ENCODE data around the gene ERICH6.
A peak's percentile ranks its signal among the peaks of the same experiment; 100 is the strongest.

The ERICH6 gene

GRCh38 chr3:150703756-150704344, at the start of gene ERICH6:
Gene ERICH6 (minus strand): TSS chr3:150703920. CDS start chr3:150703898, 22 bp downstream.
- DNase-seq: peak; percentile 87 to 90

- no peak for DNase-seq
Observed at GRCh38 chr3:150751781-150752263, 48.1 kb upstream of the ERICH6 start.

- DNase-seq: no peak
Observed at GRCh38 chr3:150749255-150749654, 45.5 kb upstream of the ERICH6 start.

GRCh38 chr3:150748684-150749047, 44.9 kb upstream of the ERICH6 start:
- DNase-seq: no peak

- DNase-seq: no peak
Observed at GRCh38 chr3:150747886-150748683, 44.4 kb upstream of the ERICH6 start.

GRCh38 chr3:150746791-150747590, 43.3 kb upstream of the ERICH6 start:
- no peak for DNase-seq

GRCh38 chr3:150745832-150746231, 42.1 kb upstream of the ERICH6 start:
- no peak for DNase-seq

GRCh38 chr3:150744919-150745211, 41.1 kb upstream of the ERICH6 start:
- DNase-seq: no peak

- no peak for DNase-seq
Observed at GRCh38 chr3:150744041-150744918, 40.6 kb upstream of the ERICH6 start.

- DNase-seq: no peak
Observed at GRCh38 chr3:150743508-150743907, 39.8 kb upstream of the ERICH6 start.

- DNase-seq: no peak
Observed at GRCh38 chr3:150742679-150743078, 39.0 kb upstream of the ERICH6 start.

GRCh38 chr3:150742141-150742523, 38.4 kb upstream of the ERICH6 start:
- DNase-seq: no peak

GRCh38 chr3:150741497-150742140, 37.9 kb upstream of the ERICH6 start:
- no peak for DNase-seq

GRCh38 chr3:150740733-150741496, 37.2 kb upstream of the ERICH6 start:
- no peak for DNase-seq

GRCh38 chr3:150739877-150740645, 36.3 kb upstream of the ERICH6 start:
- DNase-seq: no peak

GRCh38 chr3:150739200-150739863, 35.6 kb upstream of the ERICH6 start:
- DNase-seq: peak in 1 of 2 donors; percentile 35

- DNase-seq: no peak
Observed at GRCh38 chr3:150738688-150739087, 35.0 kb upstream of the ERICH6 start.

- DNase-seq: no peak
Observed at GRCh38 chr3:150737874-150738679, 34.4 kb upstream of the ERICH6 start.

All from CD4-positive, alpha-beta T cell treated with Interleukin-4 for 1 hour (primary cell).